K562 (cell line): ENCODE results near the gene CELF6. TPM values are rescaled to one million over a fixed set of nuclear protein-coding genes. Genes with fewer than 3 reads are reported as not detected.
A peak's percentile ranks its signal among the peaks of the same experiment; 100 is the strongest.

Experiments used
- ATF1 ChIP-seq, 2 experiments: fragments of 450-650 bp in 1 of 2; IDR thresholded peaks; 2 replicates each; pipeline ENCODE4 v1.6.1; 2016; ENCODE audit warnings: missing compliant biosample characterization in 1 of 2, missing genetic modification characterization in 1 of 2
- DMBX1 ChIP-seq: fragments of 250-450 bp; sonication (Bioruptor Pico); IDR thresholded peaks from 2 replicates; pipeline ENCODE4 v1.8.0; 2022; ENCODE audit warnings: inconsistent platforms, mild to moderate bottlenecking, moderate library complexity, borderline replicate concordance
- FOXA3 ChIP-seq, 2 experiments: fragments of 450-650 bp in 1 of 2; sonication (generic) in 1 of 2; formaldehyde crosslinking; IDR thresholded peaks in 1 of 2; conservative IDR thresholded peaks in 1 of 2; 2 replicates each; pipeline versions ENCODE4 v1.4.0 to v1.8.0; 2020 to 2022; ENCODE audit warnings: mild to moderate bottlenecking in 2 of 2, missing genetic modification reagents in 1 of 2
- FUS ChIP-seq: fragments of 200-400 bp; formaldehyde crosslinking; optimal IDR thresholded peaks from 2 replicates; pipeline ENCODE3; 2017; ENCODE audit warnings: low read depth, low read length
- HDAC6 ChIP-seq: IDR thresholded peaks from 2 replicates; pipeline ENCODE4 v1.6.1; 2012; ENCODE audit warnings: low read depth, mild to moderate bottlenecking, control low read depth, inconsistent platforms, low read length, moderate library complexity
- MTA1 ChIP-seq: fragments of 450-650 bp; IDR thresholded peaks from 2 replicates; pipeline ENCODE4 v1.6.1; 2017; ENCODE audit warnings: borderline replicate concordance
- PHF20 ChIP-seq: fragments of 450-650 bp; IDR thresholded peaks from 2 replicates; pipeline ENCODE4 v1.6.1; 2018; ENCODE audit not compliant: partially characterized antibody
- SETDB1 ChIP-seq: IDR thresholded peaks from one replicate; pipeline ENCODE4 v1.6.1; 2012; ENCODE audit warnings: low read length, control low read depth, inconsistent platforms
- TCF7 ChIP-seq: sonication (generic); IDR thresholded peaks from 2 replicates; pipeline ENCODE4 v1.6.1; 2016; ENCODE audit warnings: antibody characterized with exemption, borderline replicate concordance
- TEAD1 ChIP-seq, 2 experiments: fragments of 450-650 bp in 1 of 2; sonication (generic) in 1 of 2; formaldehyde crosslinking; IDR thresholded peaks; 2 replicates each; pipeline versions ENCODE4 v1.4.0 to v1.8.0; 2020 to 2022; ENCODE audit warnings: mild to moderate bottlenecking in 2 of 2, missing genetic modification reagents in 1 of 2
- TRIM24 ChIP-seq, 2 experiments: fragments of 450-650 bp; IDR thresholded peaks; 2 replicates each; pipeline ENCODE4 v1.6.1; 2016
- WHSC1 ChIP-seq: IDR thresholded peaks from one replicate; pipeline ENCODE4 v1.6.1; 2012; ENCODE audit warnings: low read length, control low read depth, inconsistent platforms
- ZNF121 ChIP-seq: sonication (generic); formaldehyde crosslinking; conservative IDR thresholded peaks from 2 replicates; pipeline ENCODE4 v1.8.0; 2022; ENCODE audit warnings: missing genetic modification reagents
- ZNF140 ChIP-seq: fragments of 250-450 bp; sonication (Bioruptor Pico); IDR thresholded peaks from 2 replicates; pipeline ENCODE4 v1.8.0; 2021; ENCODE audit warnings: moderate library complexity, mild to moderate bottlenecking, inconsistent platforms
- ZNF354B ChIP-seq: fragments of 250-450 bp; sonication (Bioruptor Pico); IDR thresholded peaks from 2 replicates; pipeline ENCODE4 v1.4.0; 2020
- ZNF780A ChIP-seq: fragments of 250-450 bp; sonication (Bioruptor Pico); IDR thresholded peaks from 2 replicates; pipeline ENCODE4 v1.5.0; 2021; ENCODE audit warnings: mild to moderate bottlenecking
- ZZZ3 ChIP-seq: fragments of 450-650 bp; IDR thresholded peaks from 2 replicates; pipeline ENCODE4 v1.6.1; 2016; ENCODE audit warnings: antibody characterized with exemption, mild to moderate bottlenecking, moderate library complexity
- polyA plus RNA-seq, 8 experiments: library from polyadenylated mRNA; depleted of rRNA in 4 of 8; stranded (reverse) in 5 of 8; unstranded in 3 of 8; fragments of >200 nt; fragmentation: Nextera tagmentation in 2 of 8; fragmentation: Illumina TruSeq in 1 of 8; extraction: Ambion mirVana in 2 of 8; extraction: Trizol in 1 of 8; gene quantifications; 2 replicates each; pipeline versions ENCODE4 v1.2.1 to v1.2.3, GENCODE V29; 2011 to 2014; ENCODE audit warnings: inconsistent platforms in 1 of 8, missing spikeins in 1 of 8
- total RNA-seq, 7 experiments: library from RNA; depleted of rRNA in 6 of 7; stranded (reverse); fragments of >200 nt in 6 of 7; fragmentation: Illumina TruSeq in 2 of 7; extraction: Trizol in 2 of 7; gene quantifications; 2 replicates each; pipeline versions ENCODE4 v1.2.1 to v1.2.3, GENCODE V29; 2011 to 2021; ENCODE audit warnings: low replicate concordance in 1 of 7
- TF ChIP-seq, protein P1 (sequence below): sonication (generic); formaldehyde crosslinking; IDR thresholded peaks from 2 replicates; pipeline ENCODE4 v1.8.1; 2023; ENCODE audit warnings: mild to moderate bottlenecking, missing genetic modification reagents, moderate library complexity
- TF ChIP-seq, protein P2 (sequence below): sonication (generic); formaldehyde crosslinking; IDR thresholded peaks from 2 replicates; pipeline ENCODE4 v1.8.1; 2023; ENCODE audit warnings: mild to moderate bottlenecking, missing genetic modification reagents
- TF ChIP-seq, protein P3 (sequence below): fragments of 250-450 bp; sonication (Bioruptor Pico); IDR thresholded peaks from 2 replicates; pipeline ENCODE4 v1.8.0; 2022; ENCODE audit warnings: inconsistent platforms, mild to moderate bottlenecking, moderate library complexity, borderline replicate concordance
- TF ChIP-seq, protein P4 (sequence below): fragments of 450-650 bp; IDR thresholded peaks from 2 replicates; pipeline ENCODE4 v1.6.1; 2018; ENCODE audit warnings: mild to moderate bottlenecking, low read depth; ENCODE audit not compliant: partially characterized antibody
- TF ChIP-seq, protein P5 (sequence below): fragments of 250-450 bp; sonication (Bioruptor Pico); IDR thresholded peaks from 2 replicates; pipeline ENCODE4 v1.6.1; 2021; ENCODE audit warnings: mild to moderate bottlenecking

CELF6 gene
- total and polyA plus RNA-seq, 9 of the 15 experiments (the other 6 are each of a cell fraction or from before 2014, with no cell fraction given), result 0.01 to 0.11 TPM; not detected in 7

DNA sequence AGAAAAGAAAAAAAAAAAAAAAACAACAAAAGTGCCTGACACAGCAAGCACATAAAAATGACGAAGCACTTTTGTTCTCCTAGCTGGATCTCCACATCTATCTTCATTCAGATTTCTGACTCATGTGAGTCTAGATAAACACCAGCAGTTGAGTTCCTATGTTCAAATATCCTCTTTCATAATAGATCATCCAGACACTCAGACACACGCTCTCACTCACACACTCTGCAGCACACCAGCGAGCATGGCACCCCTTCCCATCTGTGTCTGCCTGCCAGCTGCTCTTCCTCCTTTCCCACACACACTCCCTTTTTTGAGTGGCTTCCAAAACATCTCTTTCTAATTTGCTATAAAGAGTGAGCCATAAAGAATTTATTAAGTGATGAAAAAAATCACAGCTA lies 19.8 kb upstream of the CELF6 start (continued):
- TF ChIP-seq, protein P1, sequence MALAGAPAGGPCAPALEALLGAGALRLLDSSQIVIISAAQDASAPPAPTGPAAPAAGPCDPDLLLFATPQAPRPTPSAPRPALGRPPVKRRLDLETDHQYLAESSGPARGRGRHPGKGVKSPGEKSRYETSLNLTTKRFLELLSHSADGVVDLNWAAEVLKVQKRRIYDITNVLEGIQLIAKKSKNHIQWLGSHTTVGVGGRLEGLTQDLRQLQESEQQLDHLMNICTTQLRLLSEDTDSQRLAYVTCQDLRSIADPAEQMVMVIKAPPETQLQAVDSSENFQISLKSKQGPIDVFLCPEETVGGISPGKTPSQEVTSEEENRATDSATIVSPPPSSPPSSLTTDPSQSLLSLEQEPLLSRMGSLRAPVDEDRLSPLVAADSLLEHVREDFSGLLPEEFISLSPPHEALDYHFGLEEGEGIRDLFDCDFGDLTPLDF, result no peak
- no peak for TF ChIP-seq ZNF354B (CRISPR knock-in tag)
- no peak for TF ChIP-seq PHF20
- TF ChIP-seq, protein P2, sequence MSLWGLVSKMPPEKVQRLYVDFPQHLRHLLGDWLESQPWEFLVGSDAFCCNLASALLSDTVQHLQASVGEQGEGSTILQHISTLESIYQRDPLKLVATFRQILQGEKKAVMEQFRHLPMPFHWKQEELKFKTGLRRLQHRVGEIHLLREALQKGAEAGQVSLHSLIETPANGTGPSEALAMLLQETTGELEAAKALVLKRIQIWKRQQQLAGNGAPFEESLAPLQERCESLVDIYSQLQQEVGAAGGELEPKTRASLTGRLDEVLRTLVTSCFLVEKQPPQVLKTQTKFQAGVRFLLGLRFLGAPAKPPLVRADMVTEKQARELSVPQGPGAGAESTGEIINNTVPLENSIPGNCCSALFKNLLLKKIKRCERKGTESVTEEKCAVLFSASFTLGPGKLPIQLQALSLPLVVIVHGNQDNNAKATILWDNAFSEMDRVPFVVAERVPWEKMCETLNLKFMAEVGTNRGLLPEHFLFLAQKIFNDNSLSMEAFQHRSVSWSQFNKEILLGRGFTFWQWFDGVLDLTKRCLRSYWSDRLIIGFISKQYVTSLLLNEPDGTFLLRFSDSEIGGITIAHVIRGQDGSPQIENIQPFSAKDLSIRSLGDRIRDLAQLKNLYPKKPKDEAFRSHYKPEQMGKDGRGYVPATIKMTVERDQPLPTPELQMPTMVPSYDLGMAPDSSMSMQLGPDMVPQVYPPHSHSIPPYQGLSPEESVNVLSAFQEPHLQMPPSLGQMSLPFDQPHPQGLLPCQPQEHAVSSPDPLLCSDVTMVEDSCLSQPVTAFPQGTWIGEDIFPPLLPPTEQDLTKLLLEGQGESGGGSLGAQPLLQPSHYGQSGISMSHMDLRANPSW (CRISPR knock-in tag), result no peak
- TF ChIP-seq TEAD1 (CRISPR knock-in tag; IDR thresholded peaks at IDR 0.05), result no peak
- no peak for TF ChIP-seq ZZZ3
- no peak for TF ChIP-seq TCF7
- TF ChIP-seq, protein P3, sequence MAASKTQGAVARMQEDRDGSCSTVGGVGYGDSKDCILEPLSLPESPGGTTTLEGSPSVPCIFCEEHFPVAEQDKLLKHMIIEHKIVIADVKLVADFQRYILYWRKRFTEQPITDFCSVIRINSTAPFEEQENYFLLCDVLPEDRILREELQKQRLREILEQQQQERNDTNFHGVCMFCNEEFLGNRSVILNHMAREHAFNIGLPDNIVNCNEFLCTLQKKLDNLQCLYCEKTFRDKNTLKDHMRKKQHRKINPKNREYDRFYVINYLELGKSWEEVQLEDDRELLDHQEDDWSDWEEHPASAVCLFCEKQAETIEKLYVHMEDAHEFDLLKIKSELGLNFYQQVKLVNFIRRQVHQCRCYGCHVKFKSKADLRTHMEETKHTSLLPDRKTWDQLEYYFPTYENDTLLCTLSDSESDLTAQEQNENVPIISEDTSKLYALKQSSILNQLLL (CRISPR knock-in tag), result no peak
- TF ChIP-seq, protein P4, sequence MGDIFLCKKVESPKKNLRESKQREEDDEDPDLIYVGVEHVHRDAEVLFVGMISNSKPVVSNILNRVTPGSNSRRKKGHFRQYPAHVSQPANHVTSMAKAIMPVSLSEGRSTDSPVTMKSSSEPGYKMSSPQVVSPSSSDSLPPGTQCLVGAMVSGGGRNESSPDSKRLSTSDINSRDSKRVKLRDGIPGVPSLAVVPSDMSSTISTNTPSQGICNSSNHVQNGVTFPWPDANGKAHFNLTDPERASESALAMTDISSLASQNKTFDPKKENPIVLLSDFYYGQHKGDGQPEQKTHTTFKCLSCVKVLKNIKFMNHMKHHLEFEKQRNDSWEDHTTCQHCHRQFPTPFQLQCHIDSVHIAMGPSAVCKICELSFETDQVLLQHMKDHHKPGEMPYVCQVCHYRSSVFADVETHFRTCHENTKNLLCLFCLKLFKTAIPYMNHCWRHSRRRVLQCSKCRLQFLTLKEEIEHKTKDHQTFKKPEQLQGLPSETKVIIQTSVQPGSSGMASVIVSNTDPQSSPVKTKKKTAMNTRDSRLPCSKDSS, result no peak
- 0 out of 4 replicates have a peak, but pooled peaks of 1 of the 2 experiments have one; percentile 14 for TF ChIP-seq FOXA3 (CRISPR knock-in tag; conservative IDR thresholded peaks at IDR 0.05 in 1 of 2, IDR thresholded peaks at IDR 0.05 in 1 of 2)
- TF ChIP-seq ZNF780A (CRISPR knock-in tag), result no peak
- TF ChIP-seq DMBX1, result no peak
- TF ChIP-seq, protein P5, sequence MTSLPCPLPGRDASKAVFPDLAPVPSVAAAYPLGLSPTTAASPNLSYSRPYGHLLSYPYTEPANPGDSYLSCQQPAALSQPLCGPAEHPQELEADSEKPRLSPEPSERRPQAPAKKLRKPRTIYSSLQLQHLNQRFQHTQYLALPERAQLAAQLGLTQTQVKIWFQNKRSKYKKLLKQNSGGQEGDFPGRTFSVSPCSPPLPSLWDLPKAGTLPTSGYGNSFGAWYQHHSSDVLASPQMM (CRISPR knock-in tag), result no peak
- TF ChIP-seq WHSC1, result no peak
- no peak for TF ChIP-seq ATF1 (CRISPR knock-in tag; IDR thresholded peaks at IDR 0.05)
- TF ChIP-seq ATF1 (tag; IDR thresholded peaks at IDR 0.05), result peak; percentile 28; the same call in 1 of the 2 replicates
- no peak for TF ChIP-seq FUS
- TF ChIP-seq SETDB1, result no peak
- no peak for TF ChIP-seq ZNF121
- TF ChIP-seq ZNF140 (CRISPR knock-in tag), result no peak
- peak in 1 of 2 experiments; percentile 25; a peak in 1 of 4 replicates for TF ChIP-seq TRIM24 (IDR thresholded peaks at IDR 0.05)
- 0 out of 2 replicates have a peak, but pooled peaks have one; percentile 51 for TF ChIP-seq MTA1
- TF ChIP-seq HDAC6, result no peak
